ENCODE data around the gene HLA-B.
"Not testable (repeated sequence)": the region's sequence is repeated elsewhere in the genome, so short reads cannot be mapped to it uniquely, and the experiment has no call there.

HLA-B gene

GRCh38 chr6:31356946-31357466 lies at the start of gene HLA-B:
HLA-B (minus strand) TSS chr6:31357179; CDS start chr6:31357158, 21 bp downstream.
- DNase-seq: peak; percentile 73
- Mint-ChIP-seq H3K27me3 (peaks cover 3% of the 10 kb centered on the region), H3K27ac (peak within 1 kb of the TSS; percentile 97), H3K4me1 (ENCODE audit: low read depth) (peaks cover 65% of the 10 kb centered on the region), H3K4me3 (peak within 1 kb of the TSS; percentile 93), H3K9me3 (peaks cover 4% of the 10 kb centered on the region), H3K36me3 (ENCODE audit: low read depth) (peaks cover 54% of the 10 kb centered on the region)

GRCh38 chr6:31405996-31406395 lies 49.0 kb upstream of the HLA-B start:
- Mint-ChIP-seq H3K9me3 (no peaks in the 10 kb centered on the region), H3K4me3 (no peak overlapping the region), H3K27me3 (no peaks in the 10 kb centered on the region), H3K27ac (no peak overlapping the region), H3K4me1 (ENCODE audit: low read depth) (peaks cover 81% of the 10 kb centered on the region), H3K36me3 (ENCODE audit: low read depth) (peaks cover 8% of the 10 kb centered on the region)
- no peak for DNase-seq

GRCh38 chr6:31404061-31404364 lies 47.0 kb upstream of the HLA-B start:
- not testable (repeated sequence) for H3K9me3 Mint-ChIP-seq; H3K27me3 Mint-ChIP-seq; DNase-seq; H3K36me3 Mint-ChIP-seq (ENCODE audit: low read depth)
- Mint-ChIP-seq H3K27ac (peak overlapping the region; percentile 84), H3K4me3 (peak overlapping the region; percentile 91), H3K4me1 (ENCODE audit: low read depth) (peaks cover 81% of the 10 kb centered on the region)

- Mint-ChIP-seq H3K4me3 (peak within 1 kb of the TSS; percentile 91), H3K27ac (peak within 1 kb of the TSS; percentile 84), H3K27me3 (no peaks in the 10 kb centered on the region), H3K4me1 (ENCODE audit: low read depth) (peaks cover 83% of the 10 kb centered on the region), H3K9me3 (no peaks in the 10 kb centered on the region), H3K36me3 (ENCODE audit: low read depth) (peaks cover 5% of the 10 kb centered on the region)
- DNase-seq: peak; percentile 81
Measured at GRCh38 chr6:31403283-31404060, 46.5 kb upstream of the HLA-B start, which contains the start of gene MICA. MICA (plus strand) TSS chr6:31403595; CDS start chr6:31403633, 38 bp downstream.

GRCh38 chr6:31402324-31403282 lies 45.6 kb upstream of the HLA-B start:
- DNase-seq: peak; percentile 59
- H3K4me3 Mint-ChIP-seq: peak overlapping the region; percentile 91
- H3K9me3 Mint-ChIP-seq: no peaks in the 10 kb centered on the region
- peaks cover 5% of the 10 kb centered on the region for H3K36me3 Mint-ChIP-seq (ENCODE audit: low read depth)
- H3K27me3 Mint-ChIP-seq: no peaks in the 10 kb centered on the region
- H3K4me1 Mint-ChIP-seq (ENCODE audit: low read depth): peaks cover 77% of the 10 kb centered on the region
- peak overlapping the region; percentile 84 for H3K27ac Mint-ChIP-seq

GRCh38 chr6:31401403-31401802 lies 44.4 kb upstream of the HLA-B start:
- peaks cover 73% of the 10 kb centered on the region for H3K4me1 Mint-ChIP-seq (ENCODE audit: low read depth)
- peaks cover 5% of the 10 kb centered on the region for H3K36me3 Mint-ChIP-seq (ENCODE audit: low read depth)
- H3K4me3 Mint-ChIP-seq: peak overlapping the region; percentile 91
- H3K9me3 Mint-ChIP-seq: no peaks in the 10 kb centered on the region
- no peak for DNase-seq
- peak overlapping the region; percentile 95 for H3K27ac Mint-ChIP-seq
- H3K27me3 Mint-ChIP-seq: no peaks in the 10 kb centered on the region

- DNase-seq: peak; percentile 81
- H3K27ac Mint-ChIP-seq: peak overlapping the region; percentile 95
- no peaks in the 10 kb centered on the region for H3K9me3 Mint-ChIP-seq
- H3K4me1 Mint-ChIP-seq (ENCODE audit: low read depth): peaks cover 70% of the 10 kb centered on the region
- peak overlapping the region; percentile 91 for H3K4me3 Mint-ChIP-seq
- no peaks in the 10 kb centered on the region for H3K27me3 Mint-ChIP-seq
- H3K36me3 Mint-ChIP-seq (ENCODE audit: low read depth): peaks cover 5% of the 10 kb centered on the region
Measured at GRCh38 chr6:31400467-31401289, 43.7 kb upstream of the HLA-B start.

- Mint-ChIP-seq H3K27me3 (no peaks in the 10 kb centered on the region), H3K4me1 (ENCODE audit: low read depth) (peaks cover 66% of the 10 kb centered on the region), H3K9me3 (no peaks in the 10 kb centered on the region), H3K4me3 (peak overlapping the region; percentile 91), H3K36me3 (ENCODE audit: low read depth) (peaks cover 5% of the 10 kb centered on the region), H3K27ac (peak overlapping the region; percentile 95)
- DNase-seq: peak; percentile 73
Measured at GRCh38 chr6:31399589-31400466, 42.8 kb upstream of the HLA-B start.

GRCh38 chr6:31397901-31398525 lies 41.0 kb upstream of the HLA-B start:
- H3K4me3 Mint-ChIP-seq: no peak overlapping the region
- H3K4me1 Mint-ChIP-seq (ENCODE audit: low read depth): peaks cover 51% of the 10 kb centered on the region
- H3K27me3 Mint-ChIP-seq: no peaks in the 10 kb centered on the region
- H3K9me3 Mint-ChIP-seq: no peaks in the 10 kb centered on the region
- no peak overlapping the region for H3K27ac Mint-ChIP-seq
- DNase-seq: no peak
- peaks cover 11% of the 10 kb centered on the region for H3K36me3 Mint-ChIP-seq (ENCODE audit: low read depth)

GRCh38 chr6:31397153-31397499 lies 40.1 kb upstream of the HLA-B start:
- DNase-seq, H3K27ac Mint-ChIP-seq, H3K27me3 Mint-ChIP-seq, H3K9me3 Mint-ChIP-seq, H3K4me3 Mint-ChIP-seq: not testable (repeated sequence)
- Mint-ChIP-seq H3K4me1 (ENCODE audit: low read depth) (peaks cover 42% of the 10 kb centered on the region), H3K36me3 (ENCODE audit: low read depth) (peaks cover 11% of the 10 kb centered on the region)

- Mint-ChIP-seq H3K27ac (no peak overlapping the region), H3K9me3 (no peaks in the 10 kb centered on the region), H3K4me1 (ENCODE audit: low read depth) (peaks cover 36% of the 10 kb centered on the region), H3K27me3 (no peaks in the 10 kb centered on the region), H3K36me3 (ENCODE audit: low read depth) (peaks cover 11% of the 10 kb centered on the region), H3K4me3 (no peak overlapping the region)
- peak; percentile 90 for DNase-seq
Measured at GRCh38 chr6:31396422-31397152, 39.6 kb upstream of the HLA-B start.

- no peak overlapping the region for H3K27ac Mint-ChIP-seq
Measured at GRCh38 chr6:31395832-31396231, 38.9 kb upstream of the HLA-B start.

More at GRCh38 chr6:31395832-31396231, 38.9 kb upstream of the HLA-B start:
- H3K4me1 Mint-ChIP-seq (ENCODE audit: low read depth): peaks cover 29% of the 10 kb centered on the region
- H3K36me3 Mint-ChIP-seq (ENCODE audit: low read depth): peaks cover 11% of the 10 kb centered on the region
- H3K4me3 Mint-ChIP-seq: no peak overlapping the region
- no peaks in the 10 kb centered on the region for H3K9me3 Mint-ChIP-seq
- no peaks in the 10 kb centered on the region for H3K27me3 Mint-ChIP-seq
- DNase-seq: no peak
